HFFc6 (cell line): ENCODE measurements around the gene GHR. TPM values are rescaled to one million over a fixed set of nuclear protein-coding genes. Genes with fewer than 3 reads are reported as not detected.

Experiments used
- DNase-seq: peaks from one replicate; pipeline ENCODE4 v3.0.0-alpha.2; 2018
- H3K27ac Mint-ChIP-seq: 2 replicates; pipeline ENCODE4 v1.8.0; 2020; ENCODE audit warnings: mild to moderate bottlenecking, mixed read lengths
- H3K27me3 Mint-ChIP-seq: 2 replicates; pipeline ENCODE4 v1.8.0; 2021; ENCODE audit warnings: mild to moderate bottlenecking, moderate library complexity, mixed read lengths; ENCODE audit not compliant: insufficient read depth
- H3K36me3 Mint-ChIP-seq: 2 replicates; pipeline ENCODE4 v1.8.0; 2021; ENCODE audit warnings: low read depth, mixed read lengths
- H3K4me1 Mint-ChIP-seq: 2 replicates; pipeline ENCODE4 v1.8.0; 2020; ENCODE audit warnings: low read depth, mixed read lengths
- H3K4me3 Mint-ChIP-seq: 2 replicates; pipeline ENCODE4 v1.8.0; 2020; ENCODE audit warnings: mild to moderate bottlenecking, moderate library complexity, mixed read lengths
- H3K9me3 Mint-ChIP-seq: 2 replicates; pipeline ENCODE4 v1.8.0; 2020; ENCODE audit warnings: mild to moderate bottlenecking, mixed read lengths
- total RNA-seq, 6 experiments: library from RNA; stranded (reverse); fragmentation: NEBNext Ultra II Directional; extraction: Animal tissue kit (Norgen Biotek cat#: 25700); gene quantifications; 2 replicates in 1 of 6; 3 replicates in 5 of 6; pipeline ENCODE4 v1.2.3, GENCODE V29; 2021
- TF ChIP-seq, protein P1 (sequence below): fragments of 200-600 bp; sonication (generic); IDR thresholded peaks from 2 replicates; pipeline ENCODE4 v1.5.0; 2021; ENCODE audit warnings: antibody characterized with exemption, mild to moderate bottlenecking

The GHR gene
- total RNA-seq, 6 experiments from 2014 or later: 1.3 to 2.1 (median 1.6) TPM

DNA sequence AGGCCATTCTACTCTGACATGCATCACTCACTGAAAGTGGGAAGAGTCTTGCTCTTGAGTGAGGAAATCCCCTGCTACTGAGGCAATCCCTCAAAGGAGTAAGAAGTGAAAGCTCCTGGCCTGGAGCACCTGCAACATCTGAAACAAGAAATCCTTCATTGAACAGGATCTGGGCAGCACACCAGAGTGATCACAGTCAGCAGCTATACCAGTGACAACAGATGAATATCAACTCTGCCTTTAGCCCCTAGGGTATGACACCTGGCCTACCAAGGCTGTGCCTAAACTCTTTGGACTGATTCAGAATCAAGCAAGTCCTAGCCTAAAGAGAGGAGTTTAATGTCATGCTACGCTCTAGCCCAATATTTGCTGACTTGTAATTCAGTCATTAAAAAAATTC, 177.2 kb downstream of the GHR start:
- Mint-ChIP-seq H3K36me3 (no peaks in the 10 kb centered on the region), H3K4me3 (no peak overlapping the region), H3K27me3 (no peaks in the 10 kb centered on the region), H3K4me1 (no peaks in the 10 kb centered on the region), H3K9me3 (peaks cover 4% of the 10 kb centered on the region), H3K27ac (no peak overlapping the region)
- TF ChIP-seq, protein P1, sequence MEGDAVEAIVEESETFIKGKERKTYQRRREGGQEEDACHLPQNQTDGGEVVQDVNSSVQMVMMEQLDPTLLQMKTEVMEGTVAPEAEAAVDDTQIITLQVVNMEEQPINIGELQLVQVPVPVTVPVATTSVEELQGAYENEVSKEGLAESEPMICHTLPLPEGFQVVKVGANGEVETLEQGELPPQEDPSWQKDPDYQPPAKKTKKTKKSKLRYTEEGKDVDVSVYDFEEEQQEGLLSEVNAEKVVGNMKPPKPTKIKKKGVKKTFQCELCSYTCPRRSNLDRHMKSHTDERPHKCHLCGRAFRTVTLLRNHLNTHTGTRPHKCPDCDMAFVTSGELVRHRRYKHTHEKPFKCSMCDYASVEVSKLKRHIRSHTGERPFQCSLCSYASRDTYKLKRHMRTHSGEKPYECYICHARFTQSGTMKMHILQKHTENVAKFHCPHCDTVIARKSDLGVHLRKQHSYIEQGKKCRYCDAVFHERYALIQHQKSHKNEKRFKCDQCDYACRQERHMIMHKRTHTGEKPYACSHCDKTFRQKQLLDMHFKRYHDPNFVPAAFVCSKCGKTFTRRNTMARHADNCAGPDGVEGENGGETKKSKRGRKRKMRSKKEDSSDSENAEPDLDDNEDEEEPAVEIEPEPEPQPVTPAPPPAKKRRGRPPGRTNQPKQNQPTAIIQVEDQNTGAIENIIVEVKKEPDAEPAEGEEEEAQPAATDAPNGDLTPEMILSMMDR: no peak
- no peak for DNase-seq

GRCh38 chr5:42604171-42604711, 181.0 kb downstream of the GHR start:
- H3K9me3 Mint-ChIP-seq: no peaks in the 10 kb centered on the region; the same call in 1 of the 2 replicates
- H3K27me3 Mint-ChIP-seq: no peaks in the 10 kb centered on the region
- H3K4me3 Mint-ChIP-seq: no peak overlapping the region
- H3K36me3 Mint-ChIP-seq: no peaks in the 10 kb centered on the region
- TF ChIP-seq, protein P1: no peak
- no peak for DNase-seq
- no peaks in the 10 kb centered on the region for H3K4me1 Mint-ChIP-seq
- H3K27ac Mint-ChIP-seq: no peak overlapping the region

DNA sequence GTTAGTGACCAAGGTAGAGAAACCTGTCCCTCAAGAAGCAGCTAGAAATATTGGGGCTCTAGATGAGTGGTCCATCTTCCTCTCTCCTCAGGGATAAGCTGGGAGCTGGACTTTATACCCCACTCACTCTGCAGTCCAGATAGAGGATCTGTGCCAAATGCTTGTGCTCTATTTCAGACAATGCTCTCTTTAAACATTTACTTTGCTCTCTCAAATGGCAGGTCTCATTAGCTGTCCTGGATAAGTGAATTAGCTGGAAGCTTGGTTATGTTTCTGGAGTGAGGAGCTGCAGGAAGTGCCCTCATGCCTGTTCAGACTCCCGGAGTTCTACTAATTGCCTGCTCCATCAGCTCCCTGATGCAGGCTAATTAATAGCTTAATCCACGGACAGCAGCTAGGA, 182.3 kb downstream of the GHR start:
- H3K9me3 Mint-ChIP-seq: no peaks in the 10 kb centered on the region; the same call in 1 of the 2 replicates
- no peaks in the 10 kb centered on the region for H3K4me1 Mint-ChIP-seq
- H3K36me3 Mint-ChIP-seq: no peaks in the 10 kb centered on the region
- TF ChIP-seq, protein P1: no peak
- DNase-seq: no peak
- no peak overlapping the region for H3K27ac Mint-ChIP-seq
- H3K4me3 Mint-ChIP-seq: no peak overlapping the region
- no peaks in the 10 kb centered on the region for H3K27me3 Mint-ChIP-seq

DNA sequence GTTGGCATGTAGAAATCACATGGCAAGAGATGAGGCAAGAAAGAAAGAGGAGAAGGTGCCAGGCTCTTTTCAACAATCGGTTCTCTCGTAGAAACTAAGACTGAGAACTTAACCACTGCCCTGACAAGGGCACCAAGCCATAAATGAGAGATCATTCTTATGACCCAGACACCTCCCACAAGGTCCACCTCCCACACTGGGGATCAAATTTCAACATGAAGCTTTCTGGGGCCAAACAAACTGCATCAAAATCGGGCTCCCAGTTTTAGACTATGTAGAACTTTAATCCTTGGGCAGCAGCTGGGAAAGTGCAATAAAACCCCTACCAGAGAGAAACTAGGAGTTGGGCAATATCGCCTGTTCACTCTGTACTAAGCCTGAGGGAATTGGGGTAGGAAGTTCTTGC, 183.2 kb downstream of the GHR start:
- Mint-ChIP-seq H3K9me3 (no peaks in the 10 kb centered on the region; the same call in 1 of the 2 replicates), H3K27me3 (no peaks in the 10 kb centered on the region), H3K4me1 (no peaks in the 10 kb centered on the region), H3K4me3 (no peak overlapping the region), H3K27ac (no peak overlapping the region), H3K36me3 (no peaks in the 10 kb centered on the region)
- no peak for DNase-seq
- TF ChIP-seq, protein P1: no peak

DNA sequence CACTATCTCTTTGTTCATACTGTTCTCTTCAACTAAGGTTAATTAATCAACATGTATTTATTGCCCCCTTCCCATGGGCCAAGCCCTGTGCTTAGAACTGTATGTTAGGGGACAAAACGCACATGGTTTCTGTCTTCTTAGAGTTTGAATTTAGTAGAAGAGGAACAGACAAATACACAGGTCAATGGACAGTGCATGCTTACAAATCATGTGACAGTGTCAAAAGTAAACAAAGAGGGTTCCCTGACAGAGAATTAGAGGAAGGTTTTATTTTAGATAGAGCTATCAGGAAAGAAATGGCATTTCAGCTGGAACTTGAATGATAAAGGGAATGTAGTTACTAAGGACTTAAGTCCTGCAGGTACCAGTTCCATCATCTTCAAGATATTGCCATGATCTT, 188.2 kb downstream of the GHR start:
- H3K4me3 Mint-ChIP-seq: no peak overlapping the region
- TF ChIP-seq, protein P1: no peak
- no peaks in the 10 kb centered on the region for H3K4me1 Mint-ChIP-seq
- H3K36me3 Mint-ChIP-seq: no peaks in the 10 kb centered on the region
- H3K27me3 Mint-ChIP-seq: no peaks in the 10 kb centered on the region
- no peak for DNase-seq
- H3K27ac Mint-ChIP-seq: no peak overlapping the region
- H3K9me3 Mint-ChIP-seq: no peaks in the 10 kb centered on the region; the same call in 1 of the 2 replicates
